ENCODE data around the gene STK32A.
"Not testable (repeated sequence)": the region's sequence is repeated elsewhere in the genome, so short reads cannot be mapped to it uniquely, and the experiment has no call there.

Gene STK32A

DNA sequence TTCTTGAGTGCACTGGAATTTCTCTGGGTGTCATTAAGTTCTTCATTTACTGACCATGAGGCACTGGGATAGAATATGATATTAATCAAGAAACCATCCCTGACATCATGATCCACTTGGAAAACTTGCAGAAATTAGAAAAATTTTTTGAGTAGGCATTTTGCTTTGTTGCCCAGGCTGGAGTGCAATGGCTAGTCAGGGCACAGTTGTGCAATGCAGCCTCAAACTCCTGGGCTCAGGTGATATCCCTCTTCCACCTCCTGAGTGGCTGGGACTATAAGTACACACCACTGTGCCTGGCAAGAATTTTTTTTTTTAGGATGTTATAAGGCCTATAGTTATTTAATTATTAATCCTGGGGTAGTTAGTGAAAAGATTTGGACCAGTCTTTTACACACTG, 106.5 kb downstream of the STK32A start:
- in situ Hi-C loops (cut with MboI; ENCODE audit: low sequenced_read_pairs), result no loop called here

DNA sequence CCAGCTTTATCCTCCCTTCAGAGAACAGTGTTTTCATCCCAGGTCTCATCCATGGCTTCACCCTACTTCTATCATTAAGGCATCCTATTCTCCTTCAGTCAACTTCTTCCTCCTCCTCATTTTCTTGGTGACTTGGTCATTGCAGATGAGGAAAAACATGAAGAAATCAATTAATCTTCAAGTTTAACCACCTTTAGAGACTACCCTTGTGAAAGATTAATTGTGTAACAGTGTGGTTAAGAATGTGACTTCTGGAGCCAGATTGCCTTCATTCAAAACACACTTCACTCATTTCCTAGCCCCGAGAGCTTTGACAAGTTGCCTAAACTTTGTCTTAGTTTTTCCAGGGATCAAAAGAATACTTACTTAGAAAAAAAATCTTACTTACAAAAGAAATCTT, 110.0 kb downstream of the STK32A start:
- in situ Hi-C loops (cut with MboI; ENCODE audit: low sequenced_read_pairs), result no loop called here

DNA sequence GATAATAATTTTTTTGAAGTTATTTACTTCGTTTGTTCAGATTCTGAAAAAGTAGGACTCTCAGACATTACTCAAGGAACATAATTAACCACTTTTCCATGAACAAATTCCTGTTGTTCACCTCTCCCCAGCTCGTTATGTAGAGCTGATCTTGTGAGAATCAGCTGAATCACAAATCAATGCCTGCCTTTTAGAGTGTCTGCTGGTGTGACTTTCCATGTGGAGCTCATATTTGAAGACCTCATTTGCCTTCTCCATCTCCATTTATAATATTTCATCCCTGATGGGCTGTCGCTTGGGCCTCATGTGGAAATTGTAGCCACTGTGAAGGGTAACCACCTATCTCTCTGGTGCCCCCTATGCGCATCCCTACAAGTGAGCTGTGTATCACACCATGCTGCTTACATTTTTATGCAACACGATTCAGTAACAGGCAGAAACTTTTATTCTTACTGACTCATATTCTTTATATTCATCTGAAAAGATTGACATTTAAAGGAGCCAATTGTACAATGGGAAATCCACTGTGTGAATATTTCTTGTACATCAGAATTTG, 111.3 kb downstream of the STK32A start:
- in situ Hi-C loops (cut with MboI; ENCODE audit: low sequenced_read_pairs), result no loop called here

DNA sequence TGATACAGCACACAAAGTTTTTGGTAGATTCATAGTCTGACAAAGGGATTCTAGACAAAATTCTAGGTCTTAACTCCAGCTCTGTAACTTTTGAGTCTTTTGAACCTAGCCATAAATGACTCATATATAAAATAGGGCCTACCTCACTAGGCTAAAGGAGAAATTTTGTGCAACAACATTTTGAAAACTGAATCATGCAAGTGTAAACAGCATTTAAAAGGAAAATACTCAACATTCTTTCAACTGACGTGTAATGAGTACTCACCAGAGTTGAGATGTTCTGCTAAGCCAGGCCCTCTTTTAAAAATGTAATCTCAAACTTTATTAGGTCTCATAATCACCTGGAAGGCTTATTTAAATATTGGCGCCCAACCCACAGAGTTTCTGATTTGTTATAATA, 113.2 kb downstream of the STK32A start:
- in situ Hi-C loops (cut with MboI; ENCODE audit: low sequenced_read_pairs), result no loop called here

DNA sequence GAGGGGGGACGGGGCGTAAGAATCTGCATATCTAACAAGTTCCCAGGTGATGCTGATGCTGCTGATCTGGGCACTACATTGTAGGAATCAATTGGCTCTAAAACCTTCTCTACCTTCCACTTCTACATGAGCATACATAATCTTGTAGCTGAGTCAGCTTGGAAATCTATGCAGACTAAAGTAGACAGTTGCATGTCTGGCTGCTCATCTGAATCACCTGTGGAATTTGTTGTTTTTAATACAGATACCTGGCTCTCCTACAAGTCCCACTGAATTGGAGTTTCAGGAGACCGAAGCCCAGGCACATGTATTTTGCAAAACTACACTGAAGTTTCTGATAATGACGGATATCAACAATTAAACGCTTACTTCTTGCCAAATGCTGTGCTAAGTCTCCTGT, 113.6 kb downstream of the STK32A start:
- in situ Hi-C loops (cut with MboI; ENCODE audit: low sequenced_read_pairs), result no loop called here

DNA sequence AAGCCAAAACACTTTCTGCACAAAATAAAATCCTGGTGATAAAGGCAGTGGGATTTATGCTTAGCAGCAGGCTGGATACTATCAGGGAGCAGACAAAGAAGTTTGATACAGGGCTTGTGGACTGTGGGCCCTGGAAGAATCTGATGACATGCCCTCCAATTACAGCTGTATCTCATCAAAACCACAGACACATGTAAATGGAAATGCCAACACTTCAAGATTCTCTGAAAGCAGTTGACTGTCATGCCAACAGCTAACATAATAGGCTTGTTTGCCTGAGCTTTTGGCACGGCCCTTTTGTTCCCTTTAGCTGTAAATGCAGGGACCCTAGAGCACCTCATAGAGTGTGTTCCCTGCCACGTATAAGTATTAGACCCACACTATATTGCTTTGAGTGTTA, 114.4 kb downstream of the STK32A start:
- in situ Hi-C loops (cut with MboI; ENCODE audit: low sequenced_read_pairs), result no loop called here

DNA sequence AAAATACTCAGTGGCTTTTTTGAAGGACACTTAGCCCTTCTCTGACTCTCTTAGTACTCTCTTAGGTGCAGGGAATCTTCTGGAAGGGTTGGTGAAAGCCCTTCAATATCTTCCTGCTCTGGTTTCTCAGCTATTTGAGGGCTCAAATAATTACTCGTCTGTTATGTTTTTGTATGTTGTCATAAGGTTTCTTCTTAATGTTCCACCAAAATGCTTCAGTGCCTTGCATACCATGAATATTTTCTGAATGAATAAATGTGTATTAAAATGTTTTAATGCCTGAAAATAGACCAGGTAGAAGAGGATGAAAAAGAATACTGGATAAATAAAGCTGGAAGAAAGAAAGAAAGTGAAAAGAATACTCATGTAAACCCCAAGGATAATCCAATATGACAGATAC, 124.3 kb downstream of the STK32A start:
- in situ Hi-C loops (cut with MboI; ENCODE audit: low sequenced_read_pairs), result no loop called here

DNA sequence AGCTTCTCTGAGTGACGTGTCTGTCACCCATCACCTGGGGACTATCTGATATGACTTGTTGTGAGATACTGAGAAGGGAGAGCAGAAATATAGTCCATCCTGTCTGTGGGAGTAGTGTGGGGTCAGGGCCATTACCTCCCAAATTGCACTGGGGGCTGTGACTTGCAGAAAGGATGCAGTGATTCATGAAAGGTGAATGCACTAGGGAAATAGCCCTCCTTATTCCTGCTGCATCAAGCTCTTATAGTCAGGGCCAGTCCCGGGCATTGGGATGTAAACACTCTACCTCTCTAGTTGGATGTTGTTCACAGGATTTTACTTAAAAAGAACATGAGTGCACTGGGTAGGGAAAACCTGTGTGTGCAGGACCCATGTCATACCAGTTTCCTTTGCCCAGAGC, 124.8 kb downstream of the STK32A start:
- in situ Hi-C loops (cut with MboI; ENCODE audit: low sequenced_read_pairs), result no loop called here

DNA sequence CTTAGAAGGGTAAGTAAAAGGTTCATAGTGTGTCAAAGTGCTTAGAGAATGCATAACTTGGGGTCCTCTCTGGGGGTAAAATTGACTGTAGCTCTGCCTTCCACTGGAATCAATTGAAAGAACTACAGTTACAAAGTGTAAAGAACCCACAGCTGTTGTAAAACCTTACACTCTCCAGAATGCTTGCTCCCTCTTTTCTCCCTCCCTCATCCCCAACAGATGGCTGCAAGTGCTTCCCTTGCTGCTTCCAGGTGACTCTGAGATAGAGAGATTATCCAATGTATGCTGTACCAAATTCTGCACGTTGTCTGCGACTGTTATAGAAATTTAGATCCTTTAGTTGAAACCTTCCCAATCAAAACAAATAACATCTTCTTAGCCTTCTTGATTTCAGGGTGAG, 126.0 kb downstream of the STK32A start:
- in situ Hi-C loops (cut with MboI; ENCODE audit: low sequenced_read_pairs), result no loop called here

DNA sequence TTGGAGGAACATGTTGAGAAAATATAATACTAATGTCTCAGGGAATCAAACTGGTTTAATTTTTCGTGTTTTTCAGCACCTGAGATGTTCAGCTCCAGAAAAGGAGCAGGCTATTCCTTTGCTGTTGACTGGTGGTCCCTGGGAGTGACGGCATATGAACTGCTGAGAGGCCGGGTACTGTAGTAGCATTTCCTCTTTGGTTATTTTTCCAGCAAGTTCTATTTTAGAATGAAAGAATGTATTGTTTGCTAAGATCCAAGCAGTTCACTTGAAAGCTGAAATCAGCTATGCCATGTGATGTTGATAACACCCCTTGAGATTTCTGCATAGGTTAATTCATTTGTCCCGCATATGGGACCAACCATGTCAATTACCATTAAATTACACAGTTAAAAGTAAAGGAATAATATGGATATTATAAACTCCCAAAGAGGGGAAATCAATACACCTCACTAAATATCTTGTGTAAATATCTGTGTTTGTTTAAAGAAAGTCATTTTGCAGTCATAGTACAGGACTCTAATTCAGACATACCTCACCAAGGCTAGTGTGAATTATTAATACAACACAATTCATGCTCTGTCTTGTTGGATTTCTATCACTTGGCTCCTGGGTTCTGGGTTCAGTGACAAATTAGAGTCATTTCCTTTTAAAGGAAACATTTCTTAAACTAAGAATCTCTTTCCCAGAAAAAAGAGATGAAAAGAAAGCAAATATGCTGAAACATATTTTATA, 126.8 kb downstream of the STK32A start:
- in situ Hi-C loops (cut with MboI; ENCODE audit: low sequenced_read_pairs), result no loop called here

DNA sequence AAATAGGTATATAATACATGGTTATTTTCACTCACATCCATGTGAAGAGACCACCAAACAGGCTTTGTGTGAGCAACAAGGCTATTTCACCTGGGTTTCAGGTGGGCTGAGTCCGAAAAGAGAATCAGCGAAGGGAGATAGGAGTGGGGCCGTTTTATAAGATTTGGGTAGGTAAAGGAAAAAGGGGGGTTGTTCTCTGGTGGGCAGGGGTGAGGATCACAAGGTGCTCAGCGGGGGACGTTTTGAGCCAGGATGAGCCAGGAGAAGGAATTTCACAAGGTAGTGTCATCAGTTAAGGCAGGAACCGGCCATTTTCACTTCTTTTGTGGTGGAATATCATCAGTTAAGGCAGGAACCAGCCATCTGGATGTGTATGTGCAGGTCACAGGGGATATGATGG, 132.6 kb downstream of the STK32A start:
- in situ Hi-C loops (cut with MboI; ENCODE audit: low sequenced_read_pairs), result not testable (repeated sequence)

DNA sequence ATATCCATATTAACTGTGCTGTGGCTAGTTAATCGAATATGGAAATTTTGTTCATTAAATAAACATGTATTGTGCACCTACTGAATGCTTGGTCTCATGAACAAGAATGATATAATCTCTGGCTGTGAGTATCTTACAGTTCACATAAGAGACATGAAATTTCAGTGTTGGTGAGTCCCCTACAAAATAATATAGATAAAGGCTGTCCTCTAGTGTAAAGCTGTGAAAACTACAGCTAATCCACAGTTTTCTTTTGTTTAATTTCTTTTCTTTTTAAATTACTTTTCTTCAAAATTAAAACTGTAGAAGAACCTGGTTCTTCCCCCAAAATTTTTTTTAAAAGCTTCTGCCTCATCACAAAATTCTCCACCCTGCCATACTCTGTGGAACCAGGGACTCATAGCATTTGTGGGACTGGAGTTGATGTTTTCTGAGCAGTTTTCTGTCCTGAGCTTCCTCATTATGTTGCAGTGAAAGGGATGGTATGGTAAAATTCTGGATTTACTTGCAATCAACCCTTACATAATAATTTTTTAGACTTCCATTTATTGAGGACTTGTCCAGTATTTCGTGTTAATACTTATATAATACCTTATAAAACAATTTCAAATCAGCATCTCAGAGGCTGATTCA, 135.0 kb downstream of the STK32A start:
- in situ Hi-C loops (cut with MboI; ENCODE audit: low sequenced_read_pairs), result no loop called here

DNA sequence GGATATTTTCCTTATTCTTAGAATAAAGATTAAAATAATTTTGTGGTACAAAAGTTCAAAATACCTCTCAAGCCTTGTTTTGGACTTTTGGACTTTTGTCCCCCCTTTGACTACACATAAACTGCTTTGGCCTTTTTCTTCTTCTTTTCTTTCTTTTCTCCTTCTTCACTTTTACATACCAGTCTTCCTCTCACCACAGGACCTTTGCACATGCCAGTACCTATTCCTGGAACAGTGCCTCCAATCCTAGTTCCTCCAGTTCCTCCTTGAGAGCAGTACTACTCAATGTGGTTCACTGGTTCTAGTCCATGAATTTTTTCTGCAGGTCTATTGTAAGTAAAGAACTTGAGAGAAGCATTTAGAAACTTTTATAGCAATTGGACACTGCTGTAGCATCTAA, 136.5 kb downstream of the STK32A start:
- in situ Hi-C loops (cut with MboI; ENCODE audit: low sequenced_read_pairs), result no loop called here

DNA sequence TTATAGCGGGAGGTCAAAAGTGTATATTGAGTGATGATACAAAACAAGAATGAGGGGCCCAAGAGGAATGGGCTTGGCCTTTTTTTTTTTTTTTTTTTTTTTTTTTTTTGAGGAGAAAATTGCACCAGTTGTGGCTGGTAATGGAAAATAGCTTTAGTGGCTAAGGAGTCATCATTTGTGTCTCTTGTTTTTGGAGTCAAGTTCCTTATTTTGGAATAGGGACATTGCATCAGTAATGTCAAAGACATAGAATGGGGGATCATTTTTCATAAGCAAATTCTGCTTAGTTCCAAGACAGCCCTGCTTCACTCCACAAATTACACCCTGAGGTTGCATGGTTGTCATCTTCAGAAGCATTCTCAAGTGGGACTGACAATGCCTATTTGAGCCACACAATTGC, 137.4 kb downstream of the STK32A start:
- in situ Hi-C loops (cut with MboI; ENCODE audit: low sequenced_read_pairs), result no loop called here

DNA sequence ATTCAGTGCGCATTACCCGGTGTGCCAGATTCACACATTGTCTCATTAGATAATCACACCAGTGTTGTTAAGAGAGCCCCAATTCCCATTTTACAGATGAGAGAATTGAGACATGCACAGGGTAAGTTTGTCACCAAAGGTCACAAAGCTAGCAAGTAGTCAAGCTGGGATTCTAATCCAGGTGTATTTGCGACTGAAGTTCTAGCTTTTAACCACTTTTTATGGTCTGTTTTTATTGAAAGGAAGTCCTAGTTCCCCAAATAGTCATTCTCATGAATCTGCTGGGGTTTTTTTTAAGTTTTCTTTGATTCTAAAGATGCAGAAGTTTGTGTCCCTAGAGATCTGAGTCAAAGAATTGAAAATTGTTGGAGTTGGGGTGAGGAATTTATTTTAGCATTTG, 138.5 kb downstream of the STK32A start:
- in situ Hi-C loops (cut with MboI; ENCODE audit: low sequenced_read_pairs), result no loop called here

DNA sequence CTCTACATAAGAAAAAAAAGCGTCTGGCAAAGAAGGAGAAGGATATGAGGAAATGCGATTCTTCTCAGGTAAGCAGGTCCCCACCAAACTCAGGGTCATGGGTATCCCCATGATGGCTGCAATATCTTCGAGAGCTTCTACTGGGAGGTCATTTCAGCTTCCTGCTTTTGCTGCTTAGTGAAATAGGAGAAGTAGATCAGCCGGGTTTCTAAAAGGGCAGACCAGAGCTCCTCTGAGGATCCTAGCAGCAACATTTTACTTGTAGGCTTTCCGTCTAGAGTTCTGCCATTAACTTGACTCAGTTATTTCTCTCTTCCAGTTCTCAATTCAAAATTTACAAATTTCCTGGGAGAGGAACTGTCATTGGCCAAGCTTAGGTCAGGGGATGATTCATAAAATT, 140.3 kb downstream of the STK32A start:
- in situ Hi-C loops (cut with MboI; ENCODE audit: low sequenced_read_pairs), result no loop called here

DNA sequence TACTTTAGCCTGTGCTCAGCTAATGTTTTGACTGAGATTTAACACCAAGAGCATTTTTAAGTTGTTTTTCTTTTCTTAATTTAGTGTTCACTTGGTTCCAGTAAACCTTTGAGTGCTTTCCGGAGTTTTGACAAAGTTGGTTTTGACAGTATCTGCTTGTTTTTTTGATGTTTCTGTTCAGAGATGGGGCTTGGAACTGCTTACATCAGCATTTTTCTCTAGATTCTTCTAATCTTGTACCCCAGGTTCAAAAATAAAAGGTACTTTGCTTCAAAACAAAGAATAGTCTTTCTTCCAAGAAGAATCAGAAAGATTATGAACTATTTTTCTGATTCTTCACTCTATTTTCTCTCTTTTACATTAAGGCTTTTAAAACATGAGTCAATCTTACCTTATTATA, 142.9 kb downstream of the STK32A start:
- in situ Hi-C loops (cut with MboI; ENCODE audit: low sequenced_read_pairs), result no loop called here

DNA sequence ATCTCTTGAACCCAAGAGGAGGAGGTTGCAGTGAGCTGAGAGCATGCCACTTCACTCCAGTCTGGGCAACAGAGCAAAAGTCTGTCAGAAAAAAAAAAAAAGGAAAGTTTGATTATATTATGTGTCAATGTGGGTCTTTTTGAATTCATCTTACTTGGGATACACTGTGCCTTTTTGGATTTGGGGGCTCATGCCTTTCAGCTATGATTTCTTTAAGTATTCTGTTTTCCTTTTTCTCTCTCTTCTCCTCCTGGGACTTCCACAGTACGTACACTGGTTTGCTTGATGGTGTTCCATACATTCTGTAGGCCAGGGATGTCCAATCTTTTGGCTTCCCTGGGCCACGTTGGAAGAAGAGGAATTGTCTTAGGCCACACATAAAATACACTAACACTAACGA, 146.7 kb downstream of the STK32A start:
- in situ Hi-C loops (cut with MboI; ENCODE audit: low sequenced_read_pairs), result no loop called here

DNA sequence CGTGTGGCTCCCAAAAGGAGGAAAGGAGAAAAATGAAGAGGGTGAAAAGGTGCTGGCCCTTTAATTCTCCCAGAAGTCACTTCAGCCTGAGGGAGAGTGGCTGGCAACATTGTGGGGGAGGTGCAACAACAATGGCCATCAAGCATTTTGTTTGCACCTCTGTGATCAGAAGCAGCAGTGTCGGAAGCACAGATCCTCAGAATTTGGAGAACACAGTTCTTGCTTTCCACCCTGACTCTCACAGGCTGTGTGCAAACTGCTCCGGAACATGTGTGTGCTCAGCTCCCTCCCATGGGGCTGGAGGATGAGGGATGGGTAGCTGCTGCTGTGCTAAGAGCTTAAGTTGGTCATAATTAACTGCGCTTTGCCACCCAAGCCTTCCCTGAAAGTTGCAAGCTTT, 147.9 kb downstream of the STK32A start:
- in situ Hi-C loops (cut with MboI; ENCODE audit: low sequenced_read_pairs), result no loop called here

DNA sequence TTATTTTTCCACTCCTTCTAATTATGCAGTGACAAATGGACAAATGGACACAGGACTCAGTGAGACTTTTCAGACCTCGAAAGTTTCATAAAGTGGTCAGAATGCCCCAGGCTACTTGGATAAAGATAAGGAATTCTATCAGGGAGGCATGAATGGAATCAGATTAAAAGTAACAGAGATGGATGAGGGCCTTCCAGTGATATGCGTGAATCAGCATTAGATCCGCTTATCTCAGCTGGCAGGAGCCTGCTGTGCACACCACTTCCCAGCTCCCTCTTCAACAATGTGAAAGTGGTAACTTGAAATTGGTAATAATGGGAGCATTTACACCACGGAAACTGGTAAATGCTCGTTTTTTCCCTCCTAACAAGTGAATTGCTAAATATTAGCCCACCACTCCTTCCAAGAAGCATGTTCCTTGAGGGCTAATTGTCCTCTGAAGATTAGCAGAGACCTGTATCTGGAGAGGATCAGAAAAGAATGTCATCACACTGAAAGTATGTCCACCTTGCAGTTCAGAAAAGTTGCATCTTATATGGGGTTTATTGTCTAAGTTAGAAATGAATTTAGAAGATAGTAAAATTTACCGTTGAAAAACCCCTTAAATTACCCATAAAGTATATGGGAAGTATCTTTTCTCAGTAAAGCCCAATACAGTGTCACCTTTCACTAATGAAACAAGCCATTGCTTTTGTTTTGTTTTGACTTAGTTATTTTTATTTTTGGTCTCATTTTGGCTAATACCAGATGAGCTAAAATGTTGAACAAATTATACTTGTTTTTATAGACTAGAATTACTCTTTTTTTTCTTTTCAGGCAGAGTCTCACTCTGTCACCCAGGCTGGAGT, 149.7 kb downstream of the STK32A start:
- in situ Hi-C loops (cut with MboI; ENCODE audit: low sequenced_read_pairs), result no loop called here

DNA sequence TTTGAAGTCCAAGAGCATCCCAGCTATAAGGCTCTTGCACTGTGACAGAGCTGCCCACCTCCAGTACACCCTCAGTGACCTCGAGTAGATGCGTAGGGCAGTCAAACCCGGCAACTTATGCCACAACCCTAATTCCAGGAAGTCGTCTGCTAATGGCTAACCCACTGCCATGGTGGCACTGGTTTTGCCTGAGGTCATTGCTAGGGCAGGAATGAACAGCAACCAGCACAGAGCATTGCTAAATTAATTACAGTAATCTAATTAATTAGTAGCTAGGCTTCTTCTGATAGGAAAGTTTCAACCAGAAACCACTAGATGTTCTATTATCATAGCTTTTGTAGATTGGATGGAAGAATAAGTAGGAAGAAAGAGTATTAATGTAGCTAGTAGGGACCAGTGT, 152.3 kb downstream of the STK32A start:
- in situ Hi-C loops (cut with MboI; ENCODE audit: low sequenced_read_pairs), result no loop called here

Data from HL-60/S4 treated with phorbol 12-myristate 13-acetate at 8.2 ng/mL for 4 days and 3 days (cell line).